CD4-positive, alpha-beta T cell treated with Interleukin-4 for 1 hour (primary cell): ENCODE measurements around the gene GPC4.

Experiments used
- DNase-seq, 2 donors: peaks; one replicate each; pipeline ENCODE4 v3.0.0-alpha.2; 2020 to 2022

GPC4 gene

GRCh38 chrX:133410550-133410949, 4.7 kb downstream of the GPC4 start:
- no peak for DNase-seq

GRCh38 chrX:133405498-133406185, 9.6 kb downstream of the GPC4 start:
- no peak for DNase-seq

DNA sequence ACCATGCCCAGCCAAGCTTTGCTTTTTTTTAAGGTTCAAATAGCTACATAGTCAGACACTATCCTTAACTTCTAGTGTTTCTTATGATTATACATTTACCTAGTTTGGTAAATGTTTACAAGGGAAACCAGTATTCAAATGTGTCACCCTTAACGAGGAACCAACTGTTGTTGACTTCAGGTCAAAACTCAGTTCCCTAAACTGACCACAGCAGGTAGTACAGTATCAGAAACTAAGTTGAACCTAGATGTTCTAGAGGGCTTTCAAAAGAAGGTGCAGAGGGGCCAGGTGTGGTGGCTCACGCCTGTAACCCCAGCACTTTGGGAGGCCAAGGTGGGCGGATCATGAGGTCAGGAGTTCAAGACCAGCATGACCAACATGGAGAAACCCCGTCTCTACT, 11.3 kb downstream of the GPC4 start:
- DNase-seq, result no peak

- DNase-seq, result no peak
Measured at GRCh38 chrX:133402830-133403625, 12.3 kb downstream of the GPC4 start.

- no peak for DNase-seq
Measured at GRCh38 chrX:133402042-133402453, 13.2 kb downstream of the GPC4 start.

DNA sequence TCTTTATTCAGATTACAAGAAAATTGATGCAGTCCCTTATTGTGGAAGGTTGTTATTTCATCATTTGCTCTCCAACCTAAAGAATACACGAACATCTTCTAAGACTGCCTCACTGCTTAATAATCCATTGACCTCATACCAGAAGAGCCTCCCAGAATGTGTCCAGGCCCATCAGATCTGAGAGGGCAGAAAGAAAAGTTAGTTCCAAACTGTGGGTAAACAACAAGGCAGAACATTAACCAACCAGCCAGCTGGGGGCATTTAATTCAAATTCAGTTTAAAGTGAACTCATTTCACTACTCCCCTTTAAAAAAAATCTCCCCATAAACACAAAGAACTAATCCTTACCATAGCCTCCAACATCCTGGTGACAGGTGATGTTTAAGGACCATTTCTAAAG, 13.8 kb downstream of the GPC4 start:
- DNase-seq, result no peak

DNA sequence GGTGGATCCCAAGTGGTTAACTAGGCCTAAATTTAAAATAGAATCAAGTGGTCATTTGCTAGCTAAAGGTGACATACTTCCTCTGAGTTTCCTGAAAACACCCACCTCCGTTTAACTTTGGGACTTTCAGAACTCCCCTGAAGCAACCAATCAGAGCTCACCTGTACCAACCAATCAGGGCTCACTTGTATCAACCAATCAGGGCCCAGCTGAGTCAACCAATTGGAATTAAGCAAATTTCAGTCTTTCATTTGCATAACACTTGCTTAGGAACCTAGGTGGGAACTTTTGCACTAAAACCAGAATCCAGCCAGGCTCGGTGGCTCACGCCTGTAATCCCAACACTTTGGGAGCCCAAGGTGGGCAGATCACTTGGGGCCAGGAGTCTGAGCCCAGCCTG, 15.9 kb downstream of the GPC4 start:
- DNase-seq, result no peak

- DNase-seq, result no peak
Measured at GRCh38 chrX:133394765-133395164, 20.5 kb downstream of the GPC4 start.

- DNase-seq, result no peak
Measured at GRCh38 chrX:133392671-133393070, 22.6 kb downstream of the GPC4 start.

GRCh38 chrX:133391111-133391510, 24.2 kb downstream of the GPC4 start:
- no peak for DNase-seq

DNA sequence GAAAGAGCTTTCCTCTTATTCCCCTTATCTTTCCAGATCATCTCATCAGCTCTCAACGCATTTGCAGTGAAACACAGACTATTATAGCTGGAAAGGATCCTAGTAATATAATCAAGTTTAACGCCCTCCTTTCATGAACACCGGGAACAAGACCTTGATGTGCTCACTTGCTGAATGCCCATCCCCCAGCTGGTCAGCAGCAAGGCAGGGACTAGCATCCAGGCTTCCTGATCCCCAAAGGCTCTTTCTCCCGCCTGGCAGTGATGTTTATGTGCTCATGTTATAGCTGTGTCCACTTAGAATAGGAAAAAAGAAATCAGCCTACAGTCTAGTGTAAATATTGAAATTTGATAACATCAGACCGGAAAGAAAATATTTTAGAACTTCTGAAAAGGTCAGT, 24.6 kb downstream of the GPC4 start:
- DNase-seq, result no peak

DNA sequence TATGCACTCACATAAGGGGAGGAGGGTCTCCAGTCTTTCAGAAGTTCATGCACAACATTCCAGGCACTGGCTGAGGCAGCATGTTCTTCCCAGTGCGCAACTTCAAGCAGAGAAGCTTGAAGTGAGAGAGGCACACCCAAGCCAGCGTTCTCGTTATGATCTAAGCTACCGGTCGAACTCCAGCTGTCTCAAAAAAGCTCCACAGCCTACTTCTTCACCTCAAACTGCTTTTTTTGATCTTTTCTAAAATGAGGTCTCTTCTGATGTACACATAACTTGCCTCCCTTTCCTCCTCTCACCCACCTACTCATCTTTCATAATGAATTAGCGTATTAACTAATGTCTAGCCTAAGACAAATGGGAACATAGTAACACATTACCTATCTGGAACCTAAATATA, 25.3 kb downstream of the GPC4 start:
- no peak for DNase-seq

DNA sequence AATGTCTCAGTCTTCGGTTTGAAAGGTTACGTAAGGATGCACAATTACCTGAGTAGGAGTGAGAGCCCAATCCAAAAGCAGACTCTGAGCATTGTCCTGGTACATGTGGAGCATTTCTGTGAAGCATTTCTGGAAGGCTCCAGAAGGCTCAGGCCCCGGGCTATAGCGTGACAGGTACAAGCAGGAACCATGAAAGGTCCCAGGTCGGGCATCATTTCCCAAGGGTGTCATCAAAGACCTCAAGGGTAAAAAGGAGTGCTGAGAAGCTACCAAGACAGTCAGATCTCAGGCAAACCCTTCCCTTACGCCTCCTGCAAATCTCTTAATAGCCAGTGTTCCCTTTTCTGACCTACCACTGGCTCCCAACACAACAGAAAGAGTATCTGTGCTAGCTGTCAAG, 30.8 kb downstream of the GPC4 start:
- no peak for DNase-seq

GRCh38 chrX:133380711-133381619, 34.3 kb downstream of the GPC4 start:
- DNase-seq, result no peak

DNA sequence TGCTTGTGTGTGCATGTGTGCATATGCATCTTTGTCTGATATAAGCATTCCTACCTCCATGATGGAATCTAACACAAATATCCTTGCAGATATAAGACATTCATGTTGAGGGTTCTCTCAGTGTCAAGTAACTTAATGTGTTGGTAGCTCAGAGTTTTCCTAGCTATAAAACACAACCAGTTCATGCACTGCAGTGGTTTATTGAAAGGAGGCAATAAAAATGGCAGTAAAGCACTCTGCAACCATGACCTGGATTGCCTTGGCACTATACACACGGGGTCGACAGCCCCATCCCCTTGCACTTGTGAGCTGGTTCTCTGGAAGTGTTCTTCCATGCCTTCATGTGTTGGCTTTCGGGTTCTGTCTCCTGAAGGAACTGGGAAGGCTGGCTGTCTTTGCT, 38.9 kb downstream of the GPC4 start:
- no peak for DNase-seq

DNA sequence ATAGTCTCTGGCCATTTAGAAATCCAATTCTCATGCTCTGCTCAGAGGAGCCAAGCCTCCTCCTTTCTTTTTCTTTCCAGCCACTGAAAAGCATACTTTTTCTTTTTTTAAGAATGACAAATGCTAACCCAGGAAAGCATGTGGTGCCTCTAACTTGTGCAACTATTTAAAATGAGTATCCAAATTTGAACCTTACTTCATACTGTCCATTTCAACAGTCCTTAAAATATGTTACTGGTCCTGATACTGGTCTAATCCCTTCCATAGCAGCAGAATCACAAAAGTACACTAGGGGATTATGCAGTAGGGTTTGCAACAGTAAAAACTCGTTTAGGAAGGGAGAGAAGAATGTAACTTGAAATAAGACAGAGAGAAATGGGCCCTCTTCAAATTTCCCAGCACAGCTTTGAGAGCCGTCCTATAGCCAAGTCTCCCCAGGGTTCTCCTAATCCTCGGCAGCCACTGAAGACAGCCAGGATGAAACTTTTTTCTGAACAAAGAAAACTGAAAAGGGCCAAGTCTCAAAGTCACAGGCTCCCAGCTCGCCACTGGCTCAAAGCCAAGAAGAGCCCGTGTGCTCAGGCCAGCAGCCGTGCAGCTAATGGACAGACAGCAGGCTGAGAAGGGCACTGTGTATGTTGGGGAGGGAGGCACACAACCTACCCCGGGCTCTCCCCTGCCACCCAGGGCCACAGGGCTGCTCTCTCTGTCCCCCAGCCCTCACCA, 39.5 kb downstream of the GPC4 start:
- DNase-seq, result no peak

DNA sequence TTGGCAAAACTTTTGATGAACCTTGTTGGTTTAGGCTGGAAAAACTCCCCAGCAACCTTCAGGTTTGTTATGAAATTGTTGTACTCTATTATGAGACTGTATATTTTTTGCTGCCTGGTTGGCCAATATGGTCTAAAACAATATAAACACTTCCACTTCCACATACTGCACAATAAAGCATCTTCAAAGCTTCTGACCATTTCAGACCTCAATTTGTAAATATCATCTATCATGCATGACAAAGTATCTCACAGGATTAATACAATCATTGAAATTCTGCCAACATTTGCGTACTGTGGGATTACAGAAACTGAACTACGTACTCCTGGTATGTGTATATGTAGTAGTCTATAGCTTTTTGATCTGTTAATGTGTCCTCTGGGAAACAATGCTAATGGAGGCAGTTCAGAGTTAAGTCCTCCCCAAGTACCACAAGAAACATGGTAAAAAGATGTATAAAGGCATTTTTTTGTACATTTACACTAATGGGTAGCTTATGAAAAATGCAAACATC, 40.4 kb downstream of the GPC4 start:
- DNase-seq, result no peak

- no peak for DNase-seq
Measured at GRCh38 chrX:133373386-133374079, 41.8 kb downstream of the GPC4 start.

- no peak for DNase-seq
Measured at GRCh38 chrX:133370696-133371275, 44.5 kb downstream of the GPC4 start.

GRCh38 chrX:133369065-133369464, 46.2 kb downstream of the GPC4 start:
- DNase-seq, result no peak

GRCh38 chrX:133366735-133367134, 48.6 kb downstream of the GPC4 start:
- no peak for DNase-seq
